T1000 (cell line): Measurements from ENCODE around the gene IPP.
"Not testable (repeated sequence)": the region's sequence is repeated elsewhere in the genome, so short reads cannot be mapped to it uniquely, and the experiment has no call there.

Experiments
- DNase-seq: peaks from one replicate; lab custom pipeline; 2025; ENCODE audit warnings: mixed read lengths; lab: John Stamatoyannopoulos, UW

IPP gene

GRCh38 chr1:45684402-45684801 is 66.1 kb downstream of the IPP start:
- DNase-seq: no peak

GRCh38 chr1:45682942-45683341 is 67.5 kb downstream of the IPP start:
- no peak for DNase-seq

DNA sequence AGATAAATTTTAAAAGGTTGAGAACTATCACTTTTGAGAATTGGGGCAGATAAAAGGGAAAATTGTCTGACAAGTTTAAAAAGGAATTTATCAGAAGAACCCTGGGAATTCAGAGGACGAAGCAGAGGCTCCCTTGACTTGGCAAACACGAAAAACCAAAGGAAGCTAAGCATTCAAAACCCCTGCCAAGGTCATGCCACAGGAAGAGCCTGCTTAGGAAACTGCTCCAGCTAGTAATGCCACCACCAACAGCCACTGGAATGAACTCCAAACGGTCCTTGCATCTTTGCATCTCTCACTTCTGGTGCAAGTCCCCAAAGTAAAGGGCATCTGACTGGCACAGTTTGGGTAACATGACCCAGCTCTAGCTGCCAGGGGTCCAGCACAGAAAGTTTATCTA is 71.3 kb downstream of the IPP start:
- DNase-seq: no peak

- DNase-seq: no peak
Measured at GRCh38 chr1:45678489-45678888, 72.0 kb downstream of the IPP start.

DNA sequence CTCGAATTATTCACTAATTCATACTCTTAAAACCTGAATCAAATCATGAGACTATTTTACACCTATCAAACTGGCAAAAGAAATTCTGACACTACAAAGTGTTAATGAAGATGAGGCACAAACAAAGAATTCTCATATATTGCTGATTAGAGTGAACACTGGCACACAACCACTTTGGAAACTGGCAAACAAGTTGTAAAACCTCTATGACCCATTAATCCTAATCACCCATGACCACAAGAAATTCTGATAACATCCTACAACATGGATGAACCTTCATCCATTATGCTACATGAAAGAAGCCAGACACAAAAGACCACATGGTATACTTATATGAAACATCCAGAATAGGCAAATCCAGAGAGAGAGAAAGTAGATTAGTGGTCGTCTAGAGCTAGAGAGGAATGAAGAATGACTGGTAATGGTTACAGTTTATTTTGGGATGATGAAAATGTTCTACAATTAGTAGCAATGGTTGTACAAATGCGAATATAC is 72.7 kb downstream of the IPP start:
- DNase-seq: no peak

- not testable (repeated sequence) for DNase-seq
Measured at GRCh38 chr1:45676553-45676952, 73.9 kb downstream of the IPP start.

DNA sequence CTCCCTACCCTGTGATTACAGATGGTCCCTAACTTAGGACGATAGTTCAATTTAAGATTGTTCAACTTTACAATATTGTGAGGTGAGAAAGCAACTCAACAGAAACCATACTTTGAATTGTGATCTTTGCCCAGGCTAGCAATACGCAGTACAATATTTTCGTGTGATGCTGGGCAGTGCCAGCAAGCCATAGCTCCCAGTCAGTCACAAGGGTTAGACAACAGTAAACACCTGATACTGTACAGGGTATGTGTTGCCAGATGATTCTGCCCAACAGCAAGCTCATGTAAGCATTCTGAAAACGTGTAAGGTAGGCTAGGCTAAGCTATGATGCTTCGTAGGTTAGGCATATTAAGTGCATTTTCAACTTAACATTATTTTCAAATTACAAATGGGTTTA is 76.0 kb downstream of the IPP start:
- no peak for DNase-seq

GRCh38 chr1:45673956-45674355 is 76.5 kb downstream of the IPP start:
- no peak for DNase-seq

- no peak for DNase-seq
Measured at GRCh38 chr1:45669859-45670655, 80.4 kb downstream of the IPP start.

- no peak for DNase-seq
Measured at GRCh38 chr1:45669379-45669778, 81.1 kb downstream of the IPP start.

- no peak for DNase-seq
Measured at GRCh38 chr1:45668526-45668925, 81.9 kb downstream of the IPP start.

- DNase-seq: no peak
Measured at GRCh38 chr1:45667321-45668111, 82.9 kb downstream of the IPP start.

DNA sequence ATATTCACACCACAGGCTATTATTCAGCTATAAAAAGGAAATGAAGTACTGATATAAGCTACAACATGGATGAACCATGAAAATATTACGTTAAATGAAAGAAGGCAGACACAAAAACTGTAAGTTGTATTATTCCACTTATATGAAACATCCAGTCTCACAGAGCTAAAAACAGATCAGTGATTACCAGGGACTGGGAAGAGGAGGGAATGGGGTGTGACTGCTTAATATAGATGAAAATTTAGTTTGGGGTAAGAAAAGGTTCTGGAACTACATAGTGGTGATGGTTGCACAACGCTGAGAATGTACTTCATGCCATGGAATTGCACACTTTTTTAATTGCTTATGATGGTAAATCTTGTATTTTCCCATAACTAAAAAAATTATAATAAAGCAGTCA is 83.6 kb downstream of the IPP start:
- no peak for DNase-seq

- DNase-seq: no peak
Measured at GRCh38 chr1:45660336-45660735, 90.1 kb downstream of the IPP start.

DNA sequence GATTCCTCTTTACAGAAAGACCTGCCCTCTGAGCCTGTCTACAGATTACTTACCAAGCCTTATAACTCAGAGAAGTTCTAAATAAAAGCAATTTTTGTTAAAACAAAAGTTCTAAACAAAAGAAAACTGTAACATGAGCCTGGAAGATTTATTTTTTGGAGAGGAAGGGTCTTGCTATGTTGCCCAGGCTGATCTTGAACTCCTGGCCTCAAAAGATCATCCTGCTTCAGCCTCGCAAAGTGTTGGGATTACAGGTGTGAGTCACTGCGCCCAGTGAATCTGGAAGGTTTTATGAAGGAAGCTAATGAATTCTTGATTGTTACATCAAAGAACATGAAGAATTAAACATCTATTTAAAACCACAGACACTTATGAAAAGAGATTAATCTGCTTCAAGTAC is 91.2 kb downstream of the IPP start:
- no peak for DNase-seq

DNA sequence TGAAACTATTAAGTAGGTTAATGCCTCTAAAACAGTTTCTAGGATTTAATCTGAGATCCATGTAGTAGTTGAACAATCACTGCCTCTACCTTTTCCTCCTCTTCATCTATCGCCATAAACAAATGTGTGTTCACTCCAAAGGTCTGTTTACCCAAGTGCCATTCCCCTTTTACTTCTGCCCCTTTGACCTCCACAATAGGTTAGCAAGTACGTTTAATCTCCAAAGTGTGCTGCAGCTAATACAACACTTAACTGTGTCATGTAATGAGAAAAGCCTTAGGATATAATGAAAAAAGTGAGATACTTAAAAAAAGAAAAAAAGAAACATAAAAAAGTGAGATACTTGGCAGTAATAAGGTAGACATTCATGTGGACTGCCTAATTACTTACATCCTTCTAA is 92.3 kb downstream of the IPP start:
- DNase-seq: no peak

DNA sequence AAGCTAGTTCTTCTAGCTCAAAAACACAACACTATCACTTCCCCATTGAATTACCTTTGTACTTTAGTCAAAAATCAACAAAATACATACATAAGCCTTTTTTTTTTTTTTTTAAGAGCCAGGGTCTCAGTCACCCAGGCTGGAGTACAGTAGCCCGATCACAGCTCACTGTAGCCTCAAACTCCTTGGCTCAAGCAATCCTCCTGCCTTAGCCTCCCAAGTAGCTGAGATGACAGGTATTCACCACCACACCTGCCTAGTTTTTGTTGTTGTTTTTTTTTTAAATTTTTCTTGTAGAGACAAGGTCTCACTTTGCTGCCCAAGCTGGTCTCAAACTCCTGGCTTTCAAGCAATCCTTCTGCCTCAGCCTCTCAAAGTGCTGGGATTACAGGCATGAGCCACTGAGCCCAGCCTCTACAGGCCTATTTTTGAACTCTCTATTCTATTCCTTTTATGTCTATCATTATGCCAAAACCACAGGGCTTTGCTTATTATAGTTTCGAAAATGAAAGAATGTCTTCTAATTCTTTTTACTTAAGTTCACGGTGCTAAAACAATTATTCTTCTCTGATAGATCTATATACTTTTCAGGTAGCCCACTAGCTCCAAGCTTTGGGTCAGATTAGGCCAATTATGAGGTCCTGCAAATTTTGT is 93.8 kb downstream of the IPP start:
- no peak for DNase-seq

DNA sequence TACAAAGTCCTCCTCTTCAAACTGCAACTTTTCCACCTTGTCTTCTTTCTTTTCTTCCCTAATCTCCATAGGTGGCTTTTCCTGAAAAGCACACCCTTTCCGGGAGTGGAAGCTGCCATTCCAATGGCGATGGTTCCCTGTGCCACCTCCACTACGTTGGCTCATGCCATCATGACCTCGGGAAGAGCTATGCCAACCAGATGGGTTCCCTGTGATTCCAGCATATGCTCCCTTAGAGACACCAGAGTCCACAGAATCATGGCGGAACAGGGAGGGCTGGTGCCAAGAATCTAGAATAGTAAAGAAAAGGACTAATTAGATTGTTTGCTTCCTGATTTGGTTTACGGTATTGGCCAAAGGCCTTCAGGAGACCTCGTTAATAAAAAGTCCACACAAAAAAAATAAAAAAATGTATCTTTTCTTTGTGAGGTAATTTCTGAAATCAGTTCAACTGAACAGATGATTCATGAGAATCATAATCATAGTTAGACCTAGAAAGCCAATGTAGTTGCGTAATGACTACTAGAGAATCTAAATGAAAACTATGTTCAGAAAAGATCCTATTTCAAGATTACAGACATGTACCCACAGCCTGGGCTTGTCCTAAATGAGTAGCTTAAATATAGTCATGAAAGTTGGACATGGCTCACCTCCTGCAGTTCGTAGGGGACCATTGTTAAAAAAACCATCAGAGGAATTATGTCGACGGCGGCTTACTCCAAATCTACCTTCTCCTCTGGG is 95.7 kb downstream of the IPP start:
- DNase-seq: no peak
